HL-60/S4 (cell line): ENCODE results near the gene MID1.

Source experiments
- in situ Hi-C: fragments of 300-500 bp; cut with MboI; formaldehyde crosslinking; loops from 2 replicates; pipeline ENCODE4 v1.14.3; 2022; ENCODE audit warnings: low sequenced_read_pairs

MID1 gene

DNA sequence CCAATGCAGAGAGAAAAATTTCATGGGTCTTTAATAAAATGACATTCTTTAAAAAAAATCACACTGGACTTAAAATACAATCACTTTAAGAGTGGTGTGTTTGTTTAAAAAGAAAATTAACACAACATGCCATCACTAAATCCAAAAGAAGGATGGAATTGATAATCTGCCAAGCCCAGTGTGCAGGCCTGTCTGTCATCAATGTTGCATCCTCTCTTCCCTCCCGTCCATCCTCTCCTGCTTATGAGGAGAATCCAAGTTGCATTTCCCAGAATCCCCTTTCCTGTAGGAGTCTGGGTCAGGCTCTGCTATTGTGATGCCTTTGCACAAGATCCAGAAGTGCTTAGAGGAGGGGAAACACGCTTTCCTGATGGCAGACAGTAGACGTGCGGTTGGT, 169.4 kb downstream of the MID1 start:
- in situ Hi-C loops = no loop called here

DNA sequence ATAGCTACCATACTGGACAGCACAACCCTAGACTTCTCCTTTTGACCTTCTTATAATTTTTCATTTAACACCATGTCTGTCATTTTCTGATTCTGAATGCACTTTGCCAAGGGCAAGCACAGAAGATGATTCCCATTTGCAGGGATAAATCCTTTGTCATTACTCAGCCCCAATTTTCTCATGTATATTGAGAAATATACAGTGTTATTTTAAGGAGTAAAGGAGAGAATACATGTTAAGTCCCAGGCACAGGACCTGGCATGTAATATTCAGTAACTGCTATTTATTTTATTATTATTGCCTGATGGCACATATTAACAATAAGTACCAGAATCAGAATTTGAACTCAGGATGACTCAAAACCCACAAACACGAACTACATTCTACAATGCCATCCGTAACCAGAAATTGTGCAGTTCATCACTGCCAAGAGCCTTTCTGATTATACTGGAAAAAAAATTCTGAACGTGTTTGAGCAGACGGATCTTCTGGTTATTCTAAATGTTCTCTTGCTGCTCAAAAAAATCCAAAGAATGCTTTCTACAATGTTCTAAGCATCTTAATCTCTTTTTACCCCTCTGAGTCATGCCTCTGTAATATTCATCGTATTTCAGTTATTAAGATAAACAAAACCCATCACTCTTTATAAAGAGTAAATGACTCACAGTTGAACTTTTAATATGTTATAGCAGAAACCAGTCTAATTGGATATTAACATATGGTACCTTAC, 170.0 kb downstream of the MID1 start:
- in situ Hi-C loops = no loop called here

DNA sequence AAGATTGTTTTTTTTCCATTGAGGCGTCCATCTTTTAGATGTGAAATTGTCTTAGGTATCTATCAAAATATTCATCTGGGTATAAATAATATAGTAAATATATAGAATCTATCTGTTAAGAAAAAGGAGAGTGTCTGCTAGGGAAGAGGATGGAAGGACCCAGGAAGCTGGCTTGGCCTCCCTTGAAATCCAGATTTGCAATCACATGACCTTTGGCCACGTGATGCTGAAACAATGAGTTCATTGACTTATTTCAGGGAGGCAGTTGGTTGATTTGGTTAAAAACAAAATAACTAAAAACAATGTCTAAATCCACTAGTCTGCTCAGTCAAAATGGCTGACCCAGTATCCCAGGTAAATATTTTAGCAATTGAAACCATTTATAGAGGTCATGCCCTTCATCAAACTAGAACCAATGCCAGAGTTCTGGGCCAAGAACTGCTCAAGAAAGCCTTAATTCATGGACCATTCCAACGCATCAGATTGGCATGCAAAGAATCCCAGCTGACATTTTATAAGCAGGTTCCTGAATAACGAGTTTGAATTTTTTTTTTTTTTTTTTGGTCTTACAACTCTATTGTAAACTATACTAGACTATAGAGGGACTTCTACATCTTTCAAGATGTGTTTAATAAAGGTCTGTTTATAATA, 172.7 kb downstream of the MID1 start:
- in situ Hi-C loops = no loop called here

DNA sequence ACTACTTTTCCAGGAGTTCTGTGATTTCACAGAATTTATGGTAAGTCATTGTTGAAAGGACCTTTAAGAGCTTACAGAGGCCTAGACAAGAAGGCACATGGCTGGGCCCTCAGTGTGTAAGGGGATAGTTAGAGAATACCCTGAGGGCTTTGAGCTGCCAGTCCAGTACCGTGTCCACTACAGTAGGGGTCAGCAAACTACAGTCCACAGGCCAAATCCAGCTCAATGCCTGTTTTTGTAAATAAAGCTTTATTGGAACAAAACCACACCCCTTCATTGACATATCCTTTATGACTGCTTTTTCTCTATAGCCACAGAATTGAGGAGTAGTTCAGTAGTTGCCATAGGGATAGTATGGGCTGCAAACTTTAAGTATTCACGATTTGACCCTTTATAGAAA, 176.2 kb downstream of the MID1 start:
- in situ Hi-C loops = no loop called here

DNA sequence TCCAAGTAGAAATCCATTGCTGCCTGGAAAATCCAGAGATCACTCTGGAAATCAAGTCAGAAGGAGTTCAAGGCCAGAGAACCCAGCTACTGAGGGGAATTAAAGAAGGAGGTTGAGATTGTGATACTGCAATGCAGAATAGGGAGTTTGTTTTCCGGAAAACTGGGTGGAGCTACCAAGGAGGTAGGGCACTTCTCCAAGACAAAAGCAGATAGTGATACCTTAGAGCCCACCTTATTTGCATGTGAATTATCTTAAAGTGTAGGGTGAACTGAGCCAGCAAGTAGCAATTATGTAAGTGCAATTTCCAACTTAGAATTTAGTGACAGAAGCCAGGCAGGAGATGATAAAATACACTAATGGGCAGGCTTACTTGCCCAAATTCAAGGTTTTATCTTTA, 178.9 kb downstream of the MID1 start:
- in situ Hi-C loops = no loop called here

DNA sequence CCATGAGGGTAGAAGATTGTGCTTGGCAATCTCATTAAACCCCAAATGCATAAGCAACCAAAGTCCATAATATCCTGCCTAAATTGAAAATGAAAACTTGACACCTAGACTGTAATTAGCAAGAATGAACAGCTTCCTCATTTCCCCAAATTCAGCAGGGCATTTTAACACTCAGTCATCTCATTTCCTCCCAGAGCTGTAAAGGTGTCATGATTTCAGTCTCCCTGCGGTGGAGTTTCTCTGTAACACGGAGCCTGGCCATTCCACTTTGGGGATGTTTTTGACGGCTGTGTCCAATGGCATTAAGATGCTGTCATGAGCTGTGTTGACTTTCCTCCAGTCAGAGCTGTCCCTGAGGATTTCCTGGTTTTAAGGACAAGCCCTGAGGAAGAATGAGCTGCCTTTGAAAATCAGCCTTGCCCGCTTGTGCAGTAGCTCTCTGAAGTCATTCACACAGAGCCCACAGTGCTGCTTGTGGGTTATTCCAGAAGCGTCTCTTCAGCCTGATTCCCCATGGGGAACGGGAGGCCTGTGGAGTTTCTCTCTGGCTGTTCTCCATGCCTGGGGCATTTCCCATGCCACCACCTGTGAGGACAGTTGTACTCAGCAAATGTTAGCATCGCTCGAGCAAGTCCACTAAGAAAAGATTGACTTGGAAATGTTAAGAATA, 187.0 kb downstream of the MID1 start:
- in situ Hi-C loops = no loop called here

DNA sequence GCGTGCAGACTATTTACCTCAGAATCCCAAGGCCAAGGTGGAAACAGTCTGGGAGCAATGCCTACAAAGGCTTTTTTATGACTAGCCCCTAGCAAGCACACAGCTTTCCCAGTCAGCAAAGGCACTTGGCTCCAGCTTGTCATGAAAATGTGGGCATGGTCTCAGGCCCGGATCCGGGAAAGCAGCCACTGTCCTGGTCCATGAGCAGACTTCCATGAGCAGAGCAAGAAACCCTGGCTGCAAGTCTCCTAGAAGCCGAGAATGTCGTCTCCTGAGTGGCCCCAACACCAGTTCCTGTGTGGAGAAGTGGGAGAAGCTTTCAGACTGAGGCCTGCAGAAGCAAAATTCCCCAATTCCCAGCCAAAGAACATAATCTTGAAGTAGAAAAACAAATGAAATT, 190.5 kb downstream of the MID1 start:
- in situ Hi-C loops = no loop called here

DNA sequence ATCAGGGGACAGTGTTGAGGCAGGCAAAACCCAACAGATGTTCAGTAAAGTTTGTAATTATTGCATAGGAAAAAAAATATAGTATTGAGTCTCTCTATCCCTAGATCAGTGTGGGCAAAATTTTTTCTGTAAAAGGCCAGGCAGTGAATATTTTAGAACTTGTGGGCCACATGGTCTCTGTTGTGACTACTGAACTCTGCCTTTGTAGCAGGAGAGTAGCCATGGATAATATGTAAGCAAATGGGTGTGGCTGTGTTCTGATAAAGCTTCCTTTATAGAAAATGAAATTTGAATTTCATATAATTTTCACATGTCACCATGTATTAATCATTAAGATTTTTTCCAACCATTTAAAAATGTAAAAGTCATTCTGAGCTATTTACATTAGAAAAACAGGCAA, 193.1 kb downstream of the MID1 start:
- in situ Hi-C loops = no loop called here

DNA sequence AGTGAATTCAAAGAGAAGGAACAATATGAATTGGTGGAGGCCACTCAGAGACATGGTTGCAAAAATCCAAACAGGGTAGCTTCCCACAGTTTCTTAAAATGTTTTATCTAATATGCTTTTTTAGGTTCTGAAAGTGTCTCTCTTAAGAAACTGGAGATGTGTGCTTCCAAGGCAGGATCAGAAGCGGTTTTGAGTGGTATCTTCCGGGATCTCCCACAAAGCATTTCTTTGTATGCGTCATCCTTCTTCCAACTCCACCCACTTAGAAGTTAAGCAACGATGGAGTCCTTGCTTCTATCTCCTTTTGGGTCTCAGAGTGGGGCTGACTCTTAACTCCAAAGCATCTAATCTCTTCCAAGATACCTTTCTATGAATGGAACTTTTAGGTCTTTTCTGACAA, 196.7 kb downstream of the MID1 start:
- in situ Hi-C loops = no loop called here

DNA sequence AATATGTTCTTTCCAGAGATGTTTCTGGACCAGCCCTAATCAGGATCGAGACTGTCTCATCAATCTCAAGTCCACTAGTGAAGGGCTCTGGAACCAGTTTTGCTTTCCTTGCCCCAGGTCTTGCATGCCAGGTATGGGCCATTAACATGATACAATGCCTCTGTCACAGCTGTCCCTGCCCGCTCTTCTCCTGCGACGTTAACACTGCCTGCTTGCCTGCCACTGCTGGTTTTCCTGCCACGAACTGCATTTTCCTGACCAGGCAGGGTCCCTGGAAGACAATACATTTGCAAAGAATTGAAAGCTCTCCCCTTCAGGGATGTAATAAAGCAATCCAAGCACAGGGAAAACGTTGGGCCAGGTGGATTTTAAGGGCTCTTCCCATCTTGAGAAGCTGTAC, 200.3 kb downstream of the MID1 start:
- in situ Hi-C loops = no loop called here

DNA sequence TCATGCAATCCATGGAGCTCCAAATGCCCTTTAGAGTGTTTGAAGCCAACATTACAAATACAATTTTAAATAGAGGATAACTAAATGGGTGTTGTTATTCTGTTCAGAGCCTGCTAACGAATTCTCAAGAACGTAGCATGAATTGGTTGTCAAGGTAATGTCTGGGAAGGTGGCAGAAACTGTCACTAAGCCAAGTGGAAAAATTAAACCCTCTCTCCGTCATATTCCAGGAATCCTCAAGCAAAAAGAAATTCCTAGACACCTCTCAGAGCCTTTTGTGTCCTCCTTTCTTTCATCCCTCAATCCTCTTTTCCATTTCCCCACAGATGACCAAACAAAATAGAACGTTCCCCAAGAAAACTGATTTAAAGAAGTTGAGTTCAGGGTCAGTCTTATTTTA, 204.0 kb downstream of the MID1 start:
- in situ Hi-C loops = no loop called here

DNA sequence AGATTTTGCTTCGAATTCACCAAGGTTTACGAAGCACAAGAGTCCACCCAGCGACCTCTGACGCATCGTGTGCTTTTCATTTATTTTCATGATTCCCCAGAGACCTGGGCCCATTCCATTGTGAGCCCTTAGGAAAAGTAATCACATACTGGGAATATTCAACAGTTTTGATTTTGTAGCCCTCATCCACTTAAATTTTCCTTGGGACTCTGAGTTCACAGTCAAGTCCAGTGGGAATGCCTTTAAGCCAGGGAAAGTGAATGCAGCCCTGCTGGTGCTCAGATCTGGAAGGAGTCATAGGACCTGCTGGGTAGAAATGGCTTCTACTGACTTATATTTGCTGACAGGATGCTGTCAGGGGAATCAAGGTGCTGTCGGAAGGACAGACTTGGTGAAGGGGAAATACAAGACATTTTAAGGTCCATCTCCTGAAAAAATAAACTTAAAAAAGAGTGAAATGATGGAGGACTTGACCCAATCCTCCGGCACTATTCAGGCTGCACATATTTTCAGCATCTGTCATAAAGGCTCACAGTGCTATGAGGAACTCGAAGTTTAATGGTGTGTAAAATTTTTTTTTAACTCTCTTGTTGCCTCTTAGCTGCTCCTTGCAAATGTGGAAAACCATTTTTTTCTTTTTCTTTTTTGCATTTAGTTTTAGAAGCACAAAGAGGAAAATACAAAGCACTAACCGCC, 204.9 kb downstream of the MID1 start:
- in situ Hi-C loops = no loop called here

DNA sequence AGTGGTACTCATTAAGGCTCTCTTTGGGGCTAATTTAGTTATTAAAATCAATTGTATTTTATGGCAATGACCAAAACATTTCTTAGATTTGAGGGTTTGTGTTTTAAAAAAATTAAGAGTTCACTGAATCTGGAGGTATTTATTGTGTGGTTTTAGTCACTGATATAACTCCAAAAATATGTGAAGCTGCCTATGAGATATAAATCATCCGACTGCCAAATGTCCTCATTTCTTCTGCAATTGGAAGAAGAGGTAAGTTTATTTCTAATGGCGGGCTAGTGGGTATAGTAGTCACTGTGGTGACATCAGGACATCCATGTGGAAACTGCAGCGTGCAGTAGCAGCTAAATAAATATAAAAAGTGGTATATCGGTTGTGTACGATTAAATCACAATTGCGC, 205.5 kb downstream of the MID1 start:
- in situ Hi-C loops = no loop called here

DNA sequence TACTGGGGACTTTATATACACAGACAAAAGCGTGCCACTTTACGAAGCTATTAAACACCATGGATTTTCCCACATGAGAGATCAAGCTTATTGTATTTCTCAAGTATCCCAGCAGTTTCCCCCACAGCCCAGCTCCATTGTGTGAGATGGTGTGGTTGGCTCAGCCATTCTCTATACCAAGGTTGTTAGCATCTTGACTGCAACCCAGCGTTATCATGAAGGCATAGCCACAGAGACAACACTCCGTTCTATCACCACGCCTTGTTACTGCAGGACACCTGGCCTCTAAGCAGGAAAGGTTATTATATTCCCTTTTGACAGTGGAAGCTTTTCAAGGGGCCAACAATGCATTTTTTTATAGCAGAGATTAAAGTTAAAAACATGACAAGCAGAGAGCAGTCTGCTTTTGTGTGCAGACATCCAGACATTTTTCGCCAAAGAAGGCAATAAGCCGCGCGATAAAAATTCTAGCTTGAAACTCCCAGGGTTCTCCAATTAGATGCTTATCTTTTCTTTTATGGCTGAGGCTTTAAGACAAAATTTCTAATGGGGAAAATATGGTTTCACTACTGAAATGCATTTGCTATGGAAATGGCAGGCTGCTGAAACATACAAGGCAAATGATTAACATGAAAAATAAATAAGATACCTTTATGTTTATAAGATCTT, 206.1 kb downstream of the MID1 start:
- in situ Hi-C loops = no loop called here

DNA sequence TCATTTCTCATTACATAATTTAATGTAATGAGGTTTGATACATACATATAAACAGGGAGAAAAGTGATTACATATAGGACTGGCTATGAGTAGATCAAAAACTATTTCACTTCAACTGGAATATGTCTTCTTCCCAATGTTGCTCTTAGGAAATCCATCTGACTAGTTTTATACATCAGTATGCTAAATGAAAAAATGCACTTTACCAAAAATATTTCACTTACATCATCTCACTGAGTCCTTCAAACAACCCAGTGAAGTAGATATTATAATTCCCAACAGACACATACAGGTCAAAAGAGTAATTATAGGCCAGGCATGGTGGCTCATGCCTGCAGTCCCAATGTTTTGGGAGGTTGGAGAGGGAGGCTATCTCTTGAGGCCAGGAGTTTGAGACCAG, 215.9 kb downstream of the MID1 start:
- in situ Hi-C loops = no loop called here

DNA sequence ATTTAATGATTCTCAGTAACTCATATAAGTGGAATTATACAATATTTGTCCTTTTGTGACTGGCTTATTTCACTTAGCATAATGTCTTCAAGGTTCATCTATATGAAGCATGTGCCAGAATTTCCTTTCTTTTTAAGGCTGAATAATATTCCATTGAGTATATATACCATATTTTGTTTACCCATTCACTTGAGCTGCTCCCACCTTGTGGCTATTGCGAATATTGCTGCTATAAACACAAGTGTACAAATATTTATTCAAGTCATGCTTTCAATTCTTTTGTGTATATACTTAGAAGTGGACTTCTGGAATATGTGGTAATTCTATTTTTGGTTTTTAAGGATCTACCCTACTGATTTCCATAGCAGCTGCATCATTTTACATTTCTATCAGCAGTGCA, 219.1 kb downstream of the MID1 start:
- in situ Hi-C loops = no loop called here

DNA sequence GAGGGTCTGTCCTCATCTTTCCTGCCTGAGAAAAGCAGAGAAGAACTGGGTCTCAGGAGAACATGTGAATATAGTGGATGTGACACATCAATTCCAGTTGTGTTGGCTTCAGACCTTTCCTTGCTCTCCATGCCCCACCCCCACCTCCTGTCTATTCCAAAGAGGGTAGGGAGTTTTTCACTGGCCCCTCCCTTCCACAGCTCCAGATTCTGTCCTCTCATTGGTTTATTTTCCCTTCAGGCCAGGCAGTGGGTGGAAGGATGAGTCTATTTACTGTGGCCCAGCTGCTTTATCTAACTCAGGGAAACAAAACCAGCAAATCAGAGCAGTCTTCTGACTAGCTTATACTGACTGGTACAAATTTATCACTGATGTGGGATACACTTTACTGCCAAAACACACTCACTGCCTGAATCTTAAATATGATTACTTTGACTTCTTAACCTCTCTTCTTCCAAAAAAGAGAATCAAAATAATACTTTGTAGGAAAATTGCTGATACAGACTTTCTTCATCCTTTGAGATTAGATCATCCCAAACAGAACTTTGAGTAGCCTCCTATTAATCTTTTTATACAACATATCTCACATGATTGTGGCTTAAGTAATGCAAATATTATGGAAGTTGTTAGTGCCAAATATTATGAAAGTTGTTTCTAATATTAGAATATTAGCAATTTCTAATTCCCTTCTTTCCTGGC, 221.2 kb downstream of the MID1 start:
- in situ Hi-C loops = no loop called here

DNA sequence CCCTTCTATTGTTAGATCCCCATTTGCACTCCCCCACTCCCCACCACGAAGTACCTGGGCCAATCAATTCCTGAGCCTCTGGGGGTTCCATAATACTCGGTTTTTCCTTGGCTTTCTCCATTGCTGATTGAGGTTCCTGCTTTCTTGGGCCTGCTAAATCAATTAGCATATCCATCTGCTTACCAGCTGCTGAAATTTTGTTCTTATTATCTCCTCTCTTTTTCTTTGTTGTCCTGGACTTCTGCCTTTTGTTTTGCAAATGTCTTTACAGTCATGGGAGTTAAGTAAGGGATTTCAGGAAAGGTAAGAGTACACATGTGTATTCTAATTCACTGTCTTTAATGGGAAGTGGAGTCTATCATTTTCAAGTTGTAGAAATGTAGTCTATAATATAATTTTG, 222.2 kb downstream of the MID1 start:
- in situ Hi-C loops = no loop called here

DNA sequence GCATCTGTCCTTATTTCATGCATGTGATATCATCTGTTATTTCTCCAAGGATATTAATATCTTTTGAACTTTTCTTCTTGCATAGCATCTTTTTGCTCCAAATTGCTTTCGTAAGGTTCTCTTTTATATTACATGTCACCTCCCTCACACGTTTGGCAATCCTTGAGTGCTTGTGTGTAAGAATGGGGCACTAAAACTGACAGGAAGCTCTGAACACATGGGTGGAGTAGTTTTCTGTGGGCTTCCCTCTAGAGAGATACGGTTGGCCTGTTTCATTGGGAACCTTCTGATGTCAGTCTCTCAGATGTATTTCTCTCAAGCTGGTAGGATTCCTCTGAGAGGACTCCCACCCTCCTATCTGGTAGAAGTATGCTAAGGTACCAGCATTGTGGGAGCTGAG, 223.0 kb downstream of the MID1 start:
- in situ Hi-C loops = no loop called here

DNA sequence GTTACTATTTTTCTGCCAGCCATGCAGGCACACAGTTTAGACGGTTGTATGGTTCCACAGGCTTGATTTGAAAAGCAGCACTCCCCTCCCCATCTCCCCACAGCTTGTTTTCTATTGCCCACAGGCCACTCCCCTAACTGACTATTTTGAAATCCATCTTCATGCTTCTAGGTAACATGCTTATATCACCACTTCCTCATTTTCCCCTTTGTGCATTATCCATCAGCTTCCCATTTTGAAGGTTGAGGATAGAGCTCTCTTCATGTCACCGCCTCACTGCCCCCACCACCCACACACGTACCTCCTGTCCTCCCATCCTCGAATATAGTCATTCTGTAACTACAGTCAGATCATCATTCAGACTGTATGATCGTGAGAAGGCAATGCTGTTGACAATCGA, 224.7 kb downstream of the MID1 start:
- in situ Hi-C loops = no loop called here
